Measurements from ENCODE around the gene RNLS. TPM values are rescaled to one million over a fixed set of nuclear protein-coding genes. Genes with fewer than 3 reads are reported as not detected.

RNLS gene
- total RNA-seq, 1 donor from 2014 or later, result 1.7 TPM

GRCh38 chr10:88246675-88247074 lies 336.4 kb downstream of the RNLS start:
- no peak for TF ChIP-seq CTCF (IDR thresholded peaks at IDR 0.05)
- Mint-ChIP-seq H3K27me3 (ENCODE audit: unreplicated experiment) (no peaks in the 10 kb centered on the region), H3K27ac (ENCODE audit: unreplicated experiment) (no peak overlapping the region), H3K4me3 (ENCODE audit: unreplicated experiment) (no peak overlapping the region), H3K9me3 (ENCODE audit: unreplicated experiment) (no peaks in the 10 kb centered on the region), H3K4me1 (ENCODE audit: unreplicated experiment) (peaks cover 5% of the 10 kb centered on the region), H3K36me3 (ENCODE audit: unreplicated experiment) (no peaks in the 10 kb centered on the region)
- no peak for DNase-seq (ENCODE audit: extremely low spot score, unreplicated experiment)

GRCh38 chr10:88245974-88246511 lies 337.1 kb downstream of the RNLS start:
- no peak overlapping the region for H3K27ac Mint-ChIP-seq (ENCODE audit: unreplicated experiment)
- DNase-seq (ENCODE audit: extremely low spot score, unreplicated experiment), result no peak
- H3K9me3 Mint-ChIP-seq (ENCODE audit: unreplicated experiment), result no peaks in the 10 kb centered on the region

GRCh38 chr10:88244781-88245625 lies 338.1 kb downstream of the RNLS start:
- Mint-ChIP-seq H3K27ac (ENCODE audit: unreplicated experiment) (no peak overlapping the region), H3K9me3 (ENCODE audit: unreplicated experiment) (no peaks in the 10 kb centered on the region), H3K36me3 (ENCODE audit: unreplicated experiment) (no peaks in the 10 kb centered on the region), H3K4me3 (ENCODE audit: unreplicated experiment) (no peak overlapping the region), H3K27me3 (ENCODE audit: unreplicated experiment) (peaks cover 3% of the 10 kb centered on the region), H3K4me1 (ENCODE audit: unreplicated experiment) (peaks cover 5% of the 10 kb centered on the region)
- DNase-seq (ENCODE audit: extremely low spot score, unreplicated experiment), result no peak
- TF ChIP-seq CTCF (IDR thresholded peaks at IDR 0.05), result no peak

More at GRCh38 chr10:88245974-88246511, 337.1 kb downstream of the RNLS start:
- H3K4me1 Mint-ChIP-seq (ENCODE audit: unreplicated experiment), result peaks cover 5% of the 10 kb centered on the region
- H3K4me3 Mint-ChIP-seq (ENCODE audit: unreplicated experiment), result no peak overlapping the region
- no peaks in the 10 kb centered on the region for H3K27me3 Mint-ChIP-seq (ENCODE audit: unreplicated experiment)
- H3K36me3 Mint-ChIP-seq (ENCODE audit: unreplicated experiment), result no peaks in the 10 kb centered on the region
- TF ChIP-seq CTCF (IDR thresholded peaks at IDR 0.05), result no peak

- Mint-ChIP-seq H3K4me1 (ENCODE audit: unreplicated experiment) (peaks cover 5% of the 10 kb centered on the region), H3K4me3 (ENCODE audit: unreplicated experiment) (no peak overlapping the region), H3K27ac (ENCODE audit: unreplicated experiment) (no peak overlapping the region), H3K36me3 (ENCODE audit: unreplicated experiment) (no peaks in the 10 kb centered on the region), H3K27me3 (ENCODE audit: unreplicated experiment) (peaks cover 3% of the 10 kb centered on the region), H3K9me3 (ENCODE audit: unreplicated experiment) (no peaks in the 10 kb centered on the region)
- no peak for TF ChIP-seq CTCF (IDR thresholded peaks at IDR 0.05)
- no peak for DNase-seq (ENCODE audit: extremely low spot score, unreplicated experiment)
These were observed 339.0 kb downstream of the RNLS start for GRCh38 chr10:88243836-88244730.

Data from osteocyte (in vitro differentiated cells).